Astrocyte of the spinal cord (primary cell): Measurements from ENCODE around the gene LRRN3.

ENCODE experiments used
- DNase-seq: peaks from one replicate; pipeline ENCODE4 v3.0.0; 2011; ENCODE audit warnings: low read depth, low spot score
- H3K4me3 ChIP-seq: 2 replicates; pipeline ENCODE4 v1.5.1; 2011; ENCODE audit warnings: low read depth, mild to moderate bottlenecking, low read length, moderate library complexity
- CTCF ChIP-seq: IDR thresholded peaks from 2 replicates; pipeline ENCODE4 v1.5.1; 2012; ENCODE audit warnings: low read depth, mild to moderate bottlenecking, low read length, inconsistent platforms
- in situ Hi-C: cut with HindIII; loops from 2 replicates; pipeline ENCODE4 v1.10.0; 2017; ENCODE audit warnings: low sequenced_read_pairs

LRRN3 gene

GRCh38 chr7:111090846-111091245 is at the start of gene LRRN3:
Gene LRRN3, plus strand, starts transcription at chr7:111091127. Its CDS starts 31,646 bp downstream, at chr7:111122773.
- DNase-seq, result peak; percentile 60
- peak within 1 kb of the TSS; percentile 48 for H3K4me3 ChIP-seq
- no peak for TF ChIP-seq CTCF
- in situ Hi-C loops, result no loop called here

GRCh38 chr7:111041577-111041976 is 49.4 kb upstream of the LRRN3 start:
- DNase-seq, result no peak
- in situ Hi-C loops, result no loop called here
- no peak for TF ChIP-seq CTCF
- no peak overlapping the region for H3K4me3 ChIP-seq

- in situ Hi-C loops, result no loop called here
- no peak for TF ChIP-seq CTCF
- no peak for DNase-seq
- H3K4me3 ChIP-seq, result no peak overlapping the region
Measured at GRCh38 chr7:111042842-111043241, 48.1 kb upstream of the LRRN3 start.

- no peak overlapping the region for H3K4me3 ChIP-seq
- no peak for DNase-seq
- TF ChIP-seq CTCF, result no peak
- in situ Hi-C loops, result no loop called here
Measured at GRCh38 chr7:111043561-111043960, 47.4 kb upstream of the LRRN3 start.

GRCh38 chr7:111045449-111045848 is 45.5 kb upstream of the LRRN3 start:
- TF ChIP-seq CTCF, result no peak
- no peak overlapping the region for H3K4me3 ChIP-seq
- no peak for DNase-seq
- in situ Hi-C loops, result no loop called here

GRCh38 chr7:111047595-111047994 is 43.3 kb upstream of the LRRN3 start:
- H3K4me3 ChIP-seq, result no peak overlapping the region
- DNase-seq, result no peak
- TF ChIP-seq CTCF, result no peak
- in situ Hi-C loops, result no loop called here

GRCh38 chr7:111049971-111050680 is 40.8 kb upstream of the LRRN3 start:
- no peak overlapping the region for H3K4me3 ChIP-seq
- no peak for DNase-seq
- TF ChIP-seq CTCF, result no peak
- in situ Hi-C loops, result no loop called here
